Measurements from ENCODE around the gene NEAT1. TPM values are rescaled to one million over a fixed set of nuclear protein-coding genes. Genes with fewer than 3 reads are reported as not detected.

The NEAT1 gene
- 373 TPM for polyA plus RNA-seq (2012; ENCODE audit: low read depth, missing spikeins)

GRCh38 chr11:65422633-65423515 is at the start of gene NEAT1:
TSS of gene NEAT1 (plus strand) at chr11:65422798.
- FAIRE-seq, result peak; percentile 23

GRCh38 chr11:65373839-65374580 is 48.6 kb upstream of the NEAT1 start:
- DNase-seq (ENCODE audit: insufficient read length, low spot score) (no peak), FAIRE-seq (no peak)
- TF ChIP-seq POLR2A (IDR thresholded peaks at IDR 0.05; ENCODE audit: low read depth, low read length) (no peak), TAF1 (IDR thresholded peaks at IDR 0.05; ENCODE audit: low read depth, low read length) (no peak), POU2F2 (IDR thresholded peaks at IDR 0.05; ENCODE audit: low read depth, low read length) (no peak), POLR2AphosphoS5 (IDR thresholded peaks at IDR 0.05; ENCODE audit: low read depth, low read length) (no peak), SPI1 (IDR thresholded peaks at IDR 0.05; ENCODE audit: low read depth, low read length) (no peak), PAX5 (IDR thresholded peaks at IDR 0.05; ENCODE audit: insufficient read depth, low read length, severe bottlenecking) (no peak)

More at GRCh38 chr11:65422633-65423515, at the start of gene NEAT1:
- TF ChIP-seq POLR2A (IDR thresholded peaks at IDR 0.05; ENCODE audit: low read depth, low read length) (peak; percentile 99), TAF1 (IDR thresholded peaks at IDR 0.05; ENCODE audit: low read depth, low read length) (peak; percentile 99), POLR2AphosphoS5 (IDR thresholded peaks at IDR 0.05; ENCODE audit: low read depth, low read length) (peak; percentile 99), POU2F2 (IDR thresholded peaks at IDR 0.05; ENCODE audit: low read depth, low read length) (peak; percentile 99), SPI1 (IDR thresholded peaks at IDR 0.05; ENCODE audit: low read depth, low read length) (peak; percentile 75), PAX5 (IDR thresholded peaks at IDR 0.05; ENCODE audit: insufficient read depth, low read length, severe bottlenecking) (no peak)
- no peak for DNase-seq (ENCODE audit: insufficient read length, low spot score)

- TF ChIP-seq POLR2A (IDR thresholded peaks at IDR 0.05; ENCODE audit: low read depth, low read length), result no peak
- FAIRE-seq, result no peak
- no peak for DNase-seq (ENCODE audit: insufficient read length, low spot score)
These were observed 47.6 kb upstream of the NEAT1 start for GRCh38 chr11:65375012-65375411.

- FAIRE-seq, result no peak
- DNase-seq (ENCODE audit: insufficient read length, low spot score), result no peak
- TF ChIP-seq SPI1 (IDR thresholded peaks at IDR 0.05; ENCODE audit: low read depth, low read length), result no peak
- no peak for TF ChIP-seq POU2F2 (IDR thresholded peaks at IDR 0.05; ENCODE audit: low read depth, low read length)
- TF ChIP-seq TAF1 (IDR thresholded peaks at IDR 0.05; ENCODE audit: low read depth, low read length), result no peak
- TF ChIP-seq POLR2A (IDR thresholded peaks at IDR 0.05; ENCODE audit: low read depth, low read length), result no peak
- TF ChIP-seq POLR2AphosphoS5 (IDR thresholded peaks at IDR 0.05; ENCODE audit: low read depth, low read length), result no peak
- no peak for TF ChIP-seq PAX5 (IDR thresholded peaks at IDR 0.05; ENCODE audit: insufficient read depth, low read length, severe bottlenecking)
These were observed 46.4 kb upstream of the NEAT1 start for GRCh38 chr11:65376138-65376713.

GRCh38 chr11:65377036-65377435 is 45.6 kb upstream of the NEAT1 start:
- DNase-seq (ENCODE audit: insufficient read length, low spot score) (no peak), FAIRE-seq (no peak)
- no peak for TF ChIP-seq TAF1 (IDR thresholded peaks at IDR 0.05; ENCODE audit: low read depth, low read length)
- TF ChIP-seq PAX5 (IDR thresholded peaks at IDR 0.05; ENCODE audit: insufficient read depth, low read length, severe bottlenecking), result no peak
- no peak for TF ChIP-seq POLR2A (IDR thresholded peaks at IDR 0.05; ENCODE audit: low read depth, low read length)
- no peak for TF ChIP-seq SPI1 (IDR thresholded peaks at IDR 0.05; ENCODE audit: low read depth, low read length)
- TF ChIP-seq POLR2AphosphoS5 (IDR thresholded peaks at IDR 0.05; ENCODE audit: low read depth, low read length), result no peak

- no peak for TF ChIP-seq POLR2AphosphoS5 (IDR thresholded peaks at IDR 0.05; ENCODE audit: low read depth, low read length)
- no peak for TF ChIP-seq POLR2A (IDR thresholded peaks at IDR 0.05; ENCODE audit: low read depth, low read length)
- TF ChIP-seq PAX5 (IDR thresholded peaks at IDR 0.05; ENCODE audit: insufficient read depth, low read length, severe bottlenecking), result no peak
- TF ChIP-seq SPI1 (IDR thresholded peaks at IDR 0.05; ENCODE audit: low read depth, low read length), result no peak
- no peak for TF ChIP-seq POU2F2 (IDR thresholded peaks at IDR 0.05; ENCODE audit: low read depth, low read length)
- TF ChIP-seq TAF1 (IDR thresholded peaks at IDR 0.05; ENCODE audit: low read depth, low read length), result no peak
- no peak for DNase-seq (ENCODE audit: insufficient read length, low spot score)
- no peak for FAIRE-seq
These were observed 44.8 kb upstream of the NEAT1 start for GRCh38 chr11:65377777-65378176.

- no peak for FAIRE-seq
- TF ChIP-seq SPI1 (IDR thresholded peaks at IDR 0.05; ENCODE audit: low read depth, low read length) (peak; percentile 95), TAF1 (IDR thresholded peaks at IDR 0.05; ENCODE audit: low read depth, low read length) (no peak), POLR2A (IDR thresholded peaks at IDR 0.05; ENCODE audit: low read depth, low read length) (no peak), POU2F2 (IDR thresholded peaks at IDR 0.05; ENCODE audit: low read depth, low read length) (no peak), PAX5 (IDR thresholded peaks at IDR 0.05; ENCODE audit: insufficient read depth, low read length, severe bottlenecking) (no peak), POLR2AphosphoS5 (IDR thresholded peaks at IDR 0.05; ENCODE audit: low read depth, low read length) (no peak)
- no peak for DNase-seq (ENCODE audit: insufficient read length, low spot score)
These were observed 44.2 kb upstream of the NEAT1 start for GRCh38 chr11:65378208-65378927.

- DNase-seq (ENCODE audit: insufficient read length, low spot score) (no peak), FAIRE-seq (no peak)
- TF ChIP-seq POU2F2 (IDR thresholded peaks at IDR 0.05; ENCODE audit: low read depth, low read length), result no peak
- no peak for TF ChIP-seq PAX5 (IDR thresholded peaks at IDR 0.05; ENCODE audit: insufficient read depth, low read length, severe bottlenecking)
- no peak for TF ChIP-seq TAF1 (IDR thresholded peaks at IDR 0.05; ENCODE audit: low read depth, low read length)
- TF ChIP-seq POLR2AphosphoS5 (IDR thresholded peaks at IDR 0.05; ENCODE audit: low read depth, low read length), result no peak
- TF ChIP-seq SPI1 (IDR thresholded peaks at IDR 0.05; ENCODE audit: low read depth, low read length), result no peak
- TF ChIP-seq POLR2A (IDR thresholded peaks at IDR 0.05; ENCODE audit: low read depth, low read length), result no peak
These were observed 43.5 kb upstream of the NEAT1 start for GRCh38 chr11:65378928-65379638.

All from GM12891 (cell line).